B cell (primary cell): ENCODE measurements around the gene HOXA3. TPM values are rescaled to one million over a fixed set of nuclear protein-coding genes. Genes with fewer than 3 reads are reported as not detected.

Experiments
- ATAC-seq: fragments of 200-7000 bp; cut with Tn5 transposase; one replicate; pipeline ENCODE4 v1.10.0; 2021; ENCODE audit warnings: low read depth, mild to moderate bottlenecking, moderate number of reproducible peaks, moderate library complexity
- CTCF ChIA-PET: fragments of 350-600 bp; sonication (Branson Sonifier 250); formaldehyde crosslinking; loops from one replicate; lab custom pipeline; 2021; ENCODE audit warnings: antibody characterized with exemption, inconsistent platforms; lab: Charles Lee
- POLR2A ChIA-PET: fragments of 350-600 bp; sonication (Branson Sonifier 250); formaldehyde crosslinking; loops from one replicate; lab custom pipeline; 2021; ENCODE audit warnings: antibody characterized with exemption; lab: Charles Lee
- DNase-seq: peaks from one replicate; pipeline ENCODE4 v3.0.0; 2013
- H2AFZ ChIP-seq: 2 replicates; pipeline ENCODE4 v1.6.1; 2012; ENCODE audit warnings: mild to moderate bottlenecking, low read depth, low read length; ENCODE audit not compliant: insufficient read depth, poor library complexity, severe bottlenecking
- H3K27ac ChIP-seq, 2 donors: 1 replicate in 1 of 2; 2 replicates in 1 of 2; pipeline ENCODE4 v1.5.1; 2012 to 2013; ENCODE audit warnings: low read length in 2 of 2, mild to moderate bottlenecking in 2 of 2, moderate library complexity in 1 of 2
- H3K27me3 ChIP-seq, 4 experiments: fragments of 200-600 bp in 1 of 4; sonication (generic) in 1 of 4; replicated peaks in 1 of 4; 1 replicate in 2 of 4; 2 replicates in 2 of 4; pipeline versions ENCODE4 v1.6.1 to v1.7.0; 2013 to 2016; ENCODE audit warnings: low read length in 3 of 4, mild to moderate bottlenecking in 2 of 4, mixed read lengths in 1 of 4, moderate library complexity in 1 of 4; ENCODE audit not compliant: insufficient read depth in 4 of 4, control insufficient read depth in 3 of 4; ENCODE audit errors: control extremely low read depth in 1 of 4
- H3K36me3 ChIP-seq, 2 experiments: replicated peaks in 1 of 2; 1 replicate in 1 of 2; 2 replicates in 1 of 2; pipeline versions ENCODE4 v1.6.1 to v1.7.1; 2013; ENCODE audit warnings: low read length in 1 of 2; ENCODE audit not compliant: insufficient read depth in 2 of 2, control insufficient read depth in 1 of 2; ENCODE audit errors: control extremely low read depth in 1 of 2, extremely low read depth in 1 of 2
- H3K4me1 ChIP-seq, 2 donors: fragments of 200-600 bp in 1 of 2; sonication (generic) in 1 of 2; 1 replicate in 1 of 2; 2 replicates in 1 of 2; pipeline versions ENCODE4 v1.5.1 to v1.6.1; 2013 to 2017; ENCODE audit warnings: low read length in 2 of 2; ENCODE audit not compliant: control insufficient read depth in 2 of 2, insufficient read depth in 2 of 2
- H3K4me2 ChIP-seq: replicated peaks from 2 replicates; pipeline ENCODE3; 2012; ENCODE audit warnings: mild to moderate bottlenecking, low read depth, low read length; ENCODE audit not compliant: poor library complexity, severe bottlenecking
- H3K4me3 ChIP-seq, 5 experiments: fragments of 200-600 bp in 1 of 5; sonication (generic) in 1 of 5; 1 replicate in 3 of 5; 2 replicates in 2 of 5; pipeline versions ENCODE4 v1.5.1 to v1.7.0; 2011 to 2016; ENCODE audit warnings: low read length in 4 of 5, mild to moderate bottlenecking in 4 of 5, low read depth in 2 of 5, control low read depth in 1 of 5, moderate library complexity in 1 of 5; ENCODE audit not compliant: insufficient read depth in 1 of 5; ENCODE audit errors: control extremely low read depth in 1 of 5, extremely low read depth in 1 of 5
- H3K79me2 ChIP-seq: fragments of 200-600 bp; sonication (generic); one replicate; pipeline ENCODE4 v1.6.0; 2016; ENCODE audit warnings: low read length; ENCODE audit not compliant: control insufficient read depth, insufficient read depth
- H3K9ac ChIP-seq: fragments of 200-600 bp; sonication (generic); 2 replicates; pipeline ENCODE4 v1.6.1; 2017; ENCODE audit warnings: mild to moderate bottlenecking, low read length, moderate library complexity
- H3K9me3 ChIP-seq, 3 donors: one replicate each; pipeline versions ENCODE4 v1.6.1 to v1.7.1; 2013; ENCODE audit warnings: low read length in 2 of 3; ENCODE audit not compliant: control insufficient read depth in 2 of 3, insufficient read depth in 1 of 3; ENCODE audit errors: control extremely low read depth in 1 of 3
- H4K20me1 ChIP-seq: 2 replicates; pipeline ENCODE4 v1.6.0; 2012; ENCODE audit warnings: mild to moderate bottlenecking, low read length; ENCODE audit not compliant: insufficient read depth, control insufficient read depth, poor library complexity, severe bottlenecking
- H3K27ac Mint-ChIP-seq: one replicate; pipeline ENCODE4 v1.8.0; 2021; ENCODE audit warnings: mixed read lengths
- H3K27me3 Mint-ChIP-seq: one replicate; pipeline ENCODE4 v1.8.0; 2021; ENCODE audit warnings: mixed read lengths
- H3K4me1 Mint-ChIP-seq: one replicate; pipeline ENCODE4 v1.8.0; 2021; ENCODE audit warnings: mixed read lengths
- H3K4me3 Mint-ChIP-seq: one replicate; pipeline ENCODE4 v1.8.0; 2021; ENCODE audit warnings: mixed read lengths
- H3K9me3 Mint-ChIP-seq: one replicate; pipeline ENCODE4 v1.8.0; 2022; ENCODE audit warnings: mixed read lengths; ENCODE audit not compliant: insufficient read depth
- CTCF ChIP-seq: fragments of 200-600 bp; IDR thresholded peaks from one replicate; pipeline ENCODE4 v1.8.0; 2022; ENCODE audit warnings: antibody characterized with exemption, mild to moderate bottlenecking
- EZH2 ChIP-seq: IDR thresholded peaks from 2 replicates; pipeline ENCODE4 v1.6.1; 2012; ENCODE audit warnings: borderline replicate concordance, low read depth, mild to moderate bottlenecking, moderate library complexity, low read length; ENCODE audit not compliant: insufficient read depth, poor library complexity, severe bottlenecking
- WGBS: methylation state at CpG from one replicate; pipeline ENCODE4 v1.1.5; 2013; ENCODE audit warnings: missing lambda C conversion rate; ENCODE audit not compliant: insufficient coverage; 5-methylcytosine and 5-hydroxymethylcytosine counted together
- intact Hi-C: fragments of 100-400 bp; cut with micrococcal nuclease; formaldehyde crosslinking; loops from one replicate; pipeline ENCODE4 v1.10.0; 2022
- polyA plus RNA-seq: library from polyadenylated mRNA; depleted of rRNA; stranded (reverse); fragments of >200 nt; gene quantifications from 2 replicates; pipeline ENCODE4 v1.2.3, GENCODE V29; 2012
- total RNA-seq, 2 donors: library from RNA; stranded (reverse); fragments of 120-200 nt in 1 of 2; gene quantifications; 1 replicate in 1 of 2; 2 replicates in 1 of 2; pipeline versions ENCODE4 v1.2.3 to v1.2.4, GENCODE V29; 2013 to 2022

Gene HOXA3
- total and polyA plus RNA-seq, 2 donors (not counting 1 experiment from before 2014, with no cell fraction given) = 0.07 TPM; not detected in 1

- Histone ChIP-seq H3K27ac (no peak overlapping the region), H3K4me2 (peak overlapping the region; percentile 99), H3K9me3 (peaks cover 0 to 76% (median 11%) of the 10 kb centered on the region in 3 donors), H3K9ac (peak overlapping the region; percentile 74), H3K4me3 (peak overlapping the region; percentile 24 to 76 (median 62)), H3K4me1 (peaks cover 49 to 58% of the 10 kb centered on the region in 2 donors), H3K36me3 (no peaks in the 10 kb centered on the region), H2AFZ (peak overlapping the region; percentile 92), H3K27me3 (peaks cover 1 to 88% (median 75%) of the 10 kb centered on the region in 4 experiments), H3K79me2 (no peaks in the 10 kb centered on the region), H4K20me1 (peaks cover 4% of the 10 kb centered on the region)
- Mint-ChIP-seq H3K27ac (peak overlapping the region; percentile 67), H3K9me3 (no peaks in the 10 kb centered on the region), H3K27me3 (peaks cover 72% of the 10 kb centered on the region), H3K4me1 (peaks cover 38% of the 10 kb centered on the region), H3K4me3 (peak overlapping the region; percentile 86)
- 0% methylated on average over 13 of the region's 27 CpGs for WGBS
- CTCF ChIA-PET = interaction anchor here (0.6 to 4.0 kb wide), 55 partner anchors 9 to 1665 kb away, joined by 3 to 122 read pairs (median 4); partner anchors contain the start of genes EVX1, HOXA11, HOXA13 and HOXA3
- DNase-seq (no peak), ATAC-seq (peak; percentile 23)
- no peak for TF ChIP-seq EZH2
- TF ChIP-seq CTCF = peak; percentile 62
- intact Hi-C loops = loop anchor here (1.0 to 10.0 kb wide), 9 partner anchors 40 to 1084 kb away; partner anchors contain the start of gene HOXA13
- POLR2A ChIA-PET = interaction anchor here (0.7 kb wide), 1 partner anchor 1003 kb away, joined by 3 read pairs; no protein-coding TSS in a partner anchor
These were observed 8.9 kb upstream of the HOXA3 start for GRCh38 chr7:27161214-27161720.
